Testis (tissue), 2 donors: Measurements from ENCODE around the gene APPBP2.

Source experiments
- POLR2A ChIP-seq: fragments of 450-650 bp; IDR thresholded peaks from one replicate; pipeline ENCODE4 v1.6.1; 2017; ENCODE audit warnings: antibody characterized with exemption, mild to moderate bottlenecking, moderate library complexity
- TF ChIP-seq, protein P1 (sequence below), 3 experiments: fragments of 450-650 bp in 2 of 3; fragments of 200-600 bp in 1 of 3; sonication (generic) in 1 of 3; IDR thresholded peaks; one replicate each; pipeline ENCODE4 v1.5.1; 2016 to 2019; ENCODE audit warnings: antibody characterized with exemption in 3 of 3, mild to moderate bottlenecking in 2 of 3, moderate library complexity in 1 of 3

DNA sequence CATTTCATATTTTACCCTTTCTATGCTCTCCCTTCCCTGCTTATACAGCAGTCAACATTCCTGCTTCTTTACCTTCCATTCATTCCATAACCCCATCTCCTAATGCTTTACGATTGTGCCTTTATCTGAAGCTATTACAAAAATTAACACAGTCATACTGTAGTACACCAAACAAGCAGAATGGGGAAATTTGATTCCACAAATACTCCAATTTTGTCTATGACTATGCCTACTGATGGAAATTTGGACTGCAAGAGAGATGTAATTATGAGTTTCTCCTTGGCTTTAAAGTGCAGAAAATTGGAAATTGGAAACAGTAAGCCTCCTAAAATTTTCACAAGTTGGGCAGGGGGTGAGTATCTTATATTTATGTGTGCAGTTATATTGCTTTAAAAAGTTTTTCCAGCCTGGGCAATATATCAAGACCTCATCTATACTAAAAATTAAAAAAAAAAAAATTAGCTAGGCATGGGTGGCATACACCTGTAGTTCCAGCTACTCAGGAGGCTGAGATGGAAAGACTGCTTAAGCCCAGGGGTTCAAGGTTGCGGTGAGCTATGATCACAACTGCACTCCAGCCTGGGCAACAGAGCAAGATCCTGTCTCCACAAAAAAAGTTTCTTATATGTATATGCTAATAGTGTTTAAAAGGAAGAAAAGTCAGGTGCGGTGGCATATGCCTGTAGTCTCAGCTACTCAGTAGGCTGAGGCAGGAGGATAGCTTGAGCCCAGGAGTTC, 3.0 kb downstream of the APPBP2 start:
- no peak for TF ChIP-seq POLR2A
- TF ChIP-seq, protein P1, sequence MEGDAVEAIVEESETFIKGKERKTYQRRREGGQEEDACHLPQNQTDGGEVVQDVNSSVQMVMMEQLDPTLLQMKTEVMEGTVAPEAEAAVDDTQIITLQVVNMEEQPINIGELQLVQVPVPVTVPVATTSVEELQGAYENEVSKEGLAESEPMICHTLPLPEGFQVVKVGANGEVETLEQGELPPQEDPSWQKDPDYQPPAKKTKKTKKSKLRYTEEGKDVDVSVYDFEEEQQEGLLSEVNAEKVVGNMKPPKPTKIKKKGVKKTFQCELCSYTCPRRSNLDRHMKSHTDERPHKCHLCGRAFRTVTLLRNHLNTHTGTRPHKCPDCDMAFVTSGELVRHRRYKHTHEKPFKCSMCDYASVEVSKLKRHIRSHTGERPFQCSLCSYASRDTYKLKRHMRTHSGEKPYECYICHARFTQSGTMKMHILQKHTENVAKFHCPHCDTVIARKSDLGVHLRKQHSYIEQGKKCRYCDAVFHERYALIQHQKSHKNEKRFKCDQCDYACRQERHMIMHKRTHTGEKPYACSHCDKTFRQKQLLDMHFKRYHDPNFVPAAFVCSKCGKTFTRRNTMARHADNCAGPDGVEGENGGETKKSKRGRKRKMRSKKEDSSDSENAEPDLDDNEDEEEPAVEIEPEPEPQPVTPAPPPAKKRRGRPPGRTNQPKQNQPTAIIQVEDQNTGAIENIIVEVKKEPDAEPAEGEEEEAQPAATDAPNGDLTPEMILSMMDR (IDR thresholded peaks at IDR 0.05): no peak
